Measurements from ENCODE around the gene URB1.

Gene URB1

GRCh38 chr21:32380940-32381339, 11.9 kb downstream of the URB1 start:
- H2AFZ ChIP-seq (ENCODE audit: low read length) = no peak overlapping the region
- no peak overlapping the region for H3K4me3 ChIP-seq (ENCODE audit: low read length, poor library complexity, severe bottlenecking)
- peaks cover 11% of the 10 kb centered on the region; the same call in 1 of the 2 replicates for H3K36me3 ChIP-seq (ENCODE audit: insufficient read depth, low read length)
- H3K9me2 ChIP-seq (replicated peaks; ENCODE audit: low read depth, low read length) = no peaks in the 10 kb centered on the region
- H3K9ac ChIP-seq (ENCODE audit: low read depth, low read length, poor library complexity, severe bottlenecking) = no peak overlapping the region
- no peaks in the 10 kb centered on the region for H3K79me2 ChIP-seq (ENCODE audit: insufficient read depth, low read length)
- TF ChIP-seq EZH2phosphoT487 (IDR thresholded peaks at IDR 0.05; ENCODE audit: borderline replicate concordance) (no peak), CTCF (conservative IDR thresholded peaks at IDR 0.05; ENCODE audit: low read length) (no peak)
- H3K9me3 ChIP-seq (ENCODE audit: insufficient read depth, low read depth, low read length) = no peaks in the 10 kb centered on the region
- no peaks in the 10 kb centered on the region for H3K27me3 ChIP-seq (ENCODE audit: insufficient read depth, low read length, poor library complexity, severe bottlenecking)
- no peak overlapping the region for H3K4me2 ChIP-seq (ENCODE audit: low read depth, low read length, poor library complexity, severe bottlenecking)
- no peaks in the 10 kb centered on the region for H3F3A ChIP-seq (ENCODE audit: low read depth)
- H4K20me1 ChIP-seq (ENCODE audit: insufficient read depth, low read length, poor library complexity, severe bottlenecking) = no peaks in the 10 kb centered on the region
- H3K4me1 ChIP-seq (ENCODE audit: insufficient read depth, low read length, poor library complexity, severe bottlenecking) = no peaks in the 10 kb centered on the region

GRCh38 chr21:32378956-32379355, 13.9 kb downstream of the URB1 start:
- Histone ChIP-seq H3K9me2 (replicated peaks; ENCODE audit: low read depth, low read length) (no peaks in the 10 kb centered on the region), H3F3A (ENCODE audit: low read depth) (no peaks in the 10 kb centered on the region), H3K4me2 (ENCODE audit: low read depth, low read length, poor library complexity, severe bottlenecking) (no peak overlapping the region), H2AFZ (ENCODE audit: low read length) (no peak overlapping the region), H4K20me1 (ENCODE audit: insufficient read depth, low read length, poor library complexity, severe bottlenecking) (no peaks in the 10 kb centered on the region), H3K4me1 (ENCODE audit: insufficient read depth, low read length, poor library complexity, severe bottlenecking) (no peaks in the 10 kb centered on the region), H3K9me3 (ENCODE audit: insufficient read depth, low read depth, low read length) (no peaks in the 10 kb centered on the region), H3K9ac (ENCODE audit: low read depth, low read length, poor library complexity, severe bottlenecking) (no peak overlapping the region), H3K27me3 (ENCODE audit: insufficient read depth, low read length, poor library complexity, severe bottlenecking) (no peaks in the 10 kb centered on the region), H3K79me2 (ENCODE audit: insufficient read depth, low read length) (no peaks in the 10 kb centered on the region), H3K4me3 (ENCODE audit: low read length, poor library complexity, severe bottlenecking) (no peak overlapping the region), H3K36me3 (ENCODE audit: insufficient read depth, low read length) (peaks cover 7% of the 10 kb centered on the region; the same call in 1 of the 2 replicates)
- TF ChIP-seq CTCF (conservative IDR thresholded peaks at IDR 0.05; ENCODE audit: low read length) (no peak), EZH2phosphoT487 (IDR thresholded peaks at IDR 0.05; ENCODE audit: borderline replicate concordance) (no peak)

- Histone ChIP-seq H2AFZ (ENCODE audit: low read length) (no peak overlapping the region), H3K9me2 (replicated peaks; ENCODE audit: low read depth, low read length) (no peaks in the 10 kb centered on the region), H3K9me3 (ENCODE audit: insufficient read depth, low read depth, low read length) (no peaks in the 10 kb centered on the region), H3K9ac (ENCODE audit: low read depth, low read length, poor library complexity, severe bottlenecking) (no peak overlapping the region), H3K4me3 (ENCODE audit: low read length, poor library complexity, severe bottlenecking) (no peak overlapping the region), H4K20me1 (ENCODE audit: insufficient read depth, low read length, poor library complexity, severe bottlenecking) (no peaks in the 10 kb centered on the region), H3K4me1 (ENCODE audit: insufficient read depth, low read length, poor library complexity, severe bottlenecking) (no peaks in the 10 kb centered on the region), H3K4me2 (ENCODE audit: low read depth, low read length, poor library complexity, severe bottlenecking) (no peak overlapping the region), H3K27me3 (ENCODE audit: insufficient read depth, low read length, poor library complexity, severe bottlenecking) (no peaks in the 10 kb centered on the region), H3K79me2 (ENCODE audit: insufficient read depth, low read length) (no peaks in the 10 kb centered on the region), H3K36me3 (ENCODE audit: insufficient read depth, low read length) (peaks cover 7% of the 10 kb centered on the region; the same call in 1 of the 2 replicates), H3F3A (ENCODE audit: low read depth) (no peaks in the 10 kb centered on the region)
- TF ChIP-seq EZH2phosphoT487 (IDR thresholded peaks at IDR 0.05; ENCODE audit: borderline replicate concordance) (no peak), CTCF (conservative IDR thresholded peaks at IDR 0.05; ENCODE audit: low read length) (no peak)
These were observed 14.8 kb downstream of the URB1 start for GRCh38 chr21:32377991-32378390.

Data from Loucy (cell line).